ENCODE data around the gene PRR7.
A peak's percentile ranks its signal among the peaks of the same experiment; 100 is the strongest.

The PRR7 gene

GRCh38 chr5:177487975-177488374, 41.4 kb downstream of the PRR7 start:
- no peak for DNase-seq

DNA sequence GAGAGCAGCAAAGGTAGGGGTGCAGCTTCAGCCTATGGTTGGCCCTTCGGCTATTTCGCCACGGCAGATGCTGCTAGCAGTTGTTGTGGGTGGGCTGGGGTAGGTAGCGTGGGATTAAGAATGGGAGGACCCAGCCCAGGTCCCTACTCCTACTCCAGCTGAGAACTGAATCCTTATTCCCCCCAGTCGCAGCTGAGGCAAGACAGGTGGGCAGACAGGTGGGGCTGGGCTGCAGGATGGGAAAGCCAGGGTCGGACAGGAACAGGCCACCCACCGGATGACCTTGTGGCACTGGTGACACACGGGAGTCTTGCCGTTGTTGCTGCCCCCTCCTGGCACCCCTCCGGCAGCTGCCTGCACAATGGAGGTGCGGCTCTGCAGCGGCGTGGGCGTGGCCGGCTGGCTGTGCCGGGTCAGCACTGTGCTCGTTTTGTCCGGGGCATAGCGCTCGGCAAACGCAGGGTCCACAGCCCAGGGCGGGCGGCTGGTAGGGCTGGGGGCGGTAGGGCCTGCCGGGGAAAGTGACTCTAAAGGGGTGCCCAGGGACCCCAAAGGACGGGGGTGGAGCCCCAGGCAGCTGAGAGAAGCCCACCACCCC, 42.6 kb downstream of the PRR7 start:
- DNase-seq: no peak

DNA sequence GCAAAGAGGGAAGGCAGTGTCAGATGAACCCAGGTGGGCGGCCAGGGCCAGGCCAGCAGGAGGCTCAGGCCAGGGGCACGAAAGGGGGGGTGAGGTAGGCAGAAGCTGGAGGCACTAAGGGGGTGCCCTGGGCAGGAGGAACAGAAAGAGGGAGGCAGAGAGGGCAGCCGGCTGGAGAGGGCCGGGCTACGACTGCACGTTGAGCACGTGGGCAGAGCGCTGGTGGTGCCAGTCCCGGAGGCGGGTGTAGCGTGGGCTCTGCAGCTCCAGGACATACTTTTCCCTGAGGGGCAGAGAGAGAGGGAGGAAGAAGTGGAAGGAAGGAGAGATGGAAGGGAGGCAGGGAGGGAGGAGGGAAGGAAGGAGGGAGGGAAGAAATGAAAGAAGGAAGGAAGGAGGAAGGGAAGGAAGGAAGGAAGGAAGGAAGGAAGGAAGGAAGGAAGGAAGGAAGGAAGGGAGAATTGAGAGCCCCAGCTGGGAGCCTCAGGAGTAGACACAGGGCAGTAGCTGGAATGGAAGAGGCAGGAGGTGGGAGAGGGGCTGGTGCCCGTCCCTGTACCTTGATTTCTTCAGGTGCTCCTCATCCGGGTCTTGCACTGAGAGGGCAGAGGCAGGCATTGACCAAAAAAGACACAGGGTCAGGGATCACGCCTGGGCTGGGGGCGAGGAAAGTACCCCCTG, 43.8 kb downstream of the PRR7 start:
- DNase-seq: no peak

DNA sequence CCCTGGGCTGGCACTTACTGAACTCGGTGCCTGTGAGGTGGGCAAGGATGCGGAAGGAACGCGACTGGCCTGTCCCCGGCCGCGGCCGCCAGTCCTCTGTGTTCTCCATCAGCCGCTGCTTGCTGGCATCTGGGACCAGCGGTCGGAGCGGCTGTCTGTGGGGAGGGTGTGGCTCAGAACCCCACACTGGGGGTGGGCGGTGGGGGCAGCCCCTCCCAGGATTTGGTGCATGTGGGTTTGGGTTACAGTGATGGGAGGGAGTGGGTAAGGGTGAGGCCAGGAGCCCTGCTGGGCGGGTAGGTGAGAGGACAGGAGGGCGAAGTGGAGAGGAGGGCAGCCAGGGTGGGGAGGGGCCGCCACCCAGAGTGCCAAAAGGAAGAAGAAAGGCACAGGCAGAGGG, 44.4 kb downstream of the PRR7 start:
- DNase-seq: no peak

- DNase-seq: peak; percentile 63
Measured at GRCh38 chr5:177491429-177491945, 44.9 kb downstream of the PRR7 start.

- DNase-seq: no peak
Measured at GRCh38 chr5:177491983-177492746, 45.6 kb downstream of the PRR7 start.

GRCh38 chr5:177492841-177493240, 46.2 kb downstream of the PRR7 start:
- DNase-seq: no peak

- DNase-seq: no peak
Measured at GRCh38 chr5:177493795-177494345, 47.3 kb downstream of the PRR7 start.

- DNase-seq: no peak
Measured at GRCh38 chr5:177494346-177495195, 48.0 kb downstream of the PRR7 start.

DNA sequence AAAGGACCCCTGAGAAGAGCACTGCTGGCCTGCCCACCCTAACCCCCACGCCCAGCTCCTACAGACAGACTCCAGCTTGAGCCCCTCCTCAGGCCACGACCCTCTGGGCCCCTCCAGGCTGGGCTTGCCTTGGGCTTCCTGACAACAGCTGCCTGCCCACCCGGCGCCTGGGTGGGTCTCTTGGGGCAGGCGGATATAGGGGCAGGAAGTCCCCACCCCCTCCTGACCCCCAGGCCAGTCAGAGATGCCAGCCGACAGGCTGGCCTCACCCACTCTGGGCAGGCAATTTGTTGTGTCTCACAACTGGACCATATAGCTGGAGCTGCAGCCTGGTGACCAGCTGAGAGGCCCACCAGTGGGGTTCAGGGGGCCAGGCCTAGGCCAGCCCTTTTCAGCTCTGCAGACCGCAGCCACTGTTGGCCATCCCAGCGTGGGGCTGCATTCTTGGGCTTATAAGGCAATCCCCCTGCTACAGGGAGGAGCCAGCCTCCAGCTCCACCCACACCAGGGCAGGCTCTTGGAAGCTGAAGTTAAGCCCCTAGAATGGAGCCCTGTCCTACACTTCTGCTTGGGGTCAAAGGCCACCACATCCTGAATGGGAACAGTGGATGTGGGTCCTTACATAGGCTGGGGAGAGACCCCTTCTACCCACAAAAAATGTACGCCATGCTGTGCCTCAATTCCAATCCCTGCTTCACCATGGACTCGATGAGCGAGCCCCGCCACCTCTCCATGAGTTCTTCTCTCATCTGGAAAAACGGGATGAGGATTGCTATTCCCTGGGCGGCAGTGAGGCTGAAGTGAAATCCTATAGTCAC, 48.8 kb downstream of the PRR7 start:
- no peak for DNase-seq

DNA sequence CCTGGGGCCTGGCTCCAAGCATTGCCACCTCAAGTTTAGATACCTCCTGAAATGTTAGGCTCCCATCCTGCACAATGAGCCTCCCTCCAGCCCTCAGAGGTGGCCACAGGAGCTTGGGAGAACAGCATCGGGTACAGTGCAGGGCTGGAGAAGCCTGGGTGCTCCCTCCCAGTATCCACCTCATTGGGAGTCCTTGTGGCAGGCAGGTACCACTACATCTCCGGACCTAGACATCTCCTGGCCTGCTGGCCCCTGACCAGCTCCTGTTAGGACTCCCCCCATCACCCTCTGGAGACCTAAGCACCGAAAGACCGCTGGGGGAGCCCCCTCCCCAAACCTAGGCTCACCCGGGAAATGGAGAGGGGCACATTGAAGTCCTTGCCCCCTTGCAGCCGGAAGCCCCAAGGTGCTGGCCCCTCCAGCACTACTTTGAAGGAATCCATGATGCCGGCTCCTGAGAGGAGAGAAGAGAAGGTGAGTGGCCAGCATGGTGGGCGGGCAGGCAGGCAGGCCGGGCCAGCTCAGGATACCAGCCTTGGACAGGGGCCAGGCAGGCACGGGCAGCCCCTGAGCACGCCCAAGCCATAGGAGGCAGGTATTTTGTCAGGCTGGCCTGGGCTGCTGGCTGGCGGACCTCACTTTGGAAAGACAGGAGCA, 49.6 kb downstream of the PRR7 start:
- no peak for DNase-seq

- DNase-seq: peak; percentile 11
Measured at GRCh38 chr5:177496727-177497291, 50.2 kb downstream of the PRR7 start.

GRCh38 chr5:177497292-177498012, 50.8 kb downstream of the PRR7 start, which contains the start of gene PDLIM7:
Gene PDLIM7 (minus strand): TSS chr5:177497604. CDS start chr5:177496512, 1,092 bp downstream.
- DNase-seq: peak; percentile 94

- DNase-seq: no peak
Measured at GRCh38 chr5:177498013-177498787, 51.6 kb downstream of the PRR7 start.

- no peak for DNase-seq
Measured at GRCh38 chr5:177499842-177500241, 53.2 kb downstream of the PRR7 start.

DNA sequence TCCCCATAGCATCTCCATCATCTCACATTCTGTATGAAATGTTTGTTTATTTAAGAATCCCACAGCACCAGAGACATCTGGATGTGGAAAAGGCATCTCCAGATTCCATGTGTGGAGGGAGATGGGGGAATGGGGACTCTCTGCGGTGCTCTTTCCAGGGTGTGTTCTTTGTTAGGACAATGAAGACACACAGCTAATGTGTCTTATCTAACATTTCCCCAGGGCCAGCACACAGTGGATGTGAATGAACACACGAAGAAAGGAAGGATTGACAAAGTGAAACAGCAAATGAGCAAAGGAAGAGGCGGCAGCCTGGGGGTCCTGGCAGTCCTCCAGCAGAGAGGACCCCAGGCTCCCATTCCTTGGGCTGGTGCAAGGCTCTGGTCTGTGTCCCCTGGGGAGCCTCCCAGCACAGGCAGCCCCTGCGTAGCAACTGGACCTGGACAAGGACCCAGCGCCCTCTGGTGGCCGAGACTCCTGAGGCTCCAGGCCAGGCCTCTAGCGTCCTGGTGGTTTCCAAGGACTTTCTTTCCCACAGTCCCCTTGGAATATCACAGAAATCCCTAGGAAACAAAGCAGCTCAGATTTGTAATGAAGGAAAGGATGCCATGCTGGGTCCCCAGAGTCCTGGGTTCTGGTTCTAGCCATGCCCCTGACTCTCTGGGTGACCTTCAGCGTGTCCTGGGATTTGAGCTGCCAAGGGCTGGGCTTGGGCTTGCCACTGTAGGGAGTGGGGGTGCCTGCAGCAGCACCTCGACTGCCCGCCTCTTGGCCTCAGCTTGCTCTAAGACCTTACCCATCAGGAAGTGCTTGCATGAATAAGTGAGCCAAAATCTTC, 54.3 kb downstream of the PRR7 start:
- no peak for DNase-seq

- DNase-seq: no peak
Measured at GRCh38 chr5:177501874-177502678, 55.5 kb downstream of the PRR7 start.
